NCI-H2107 treated with DMSO at 0.1 percent for 48 hours (cell line): ENCODE results near the gene TRDMT1.
"Not testable (repeated sequence)": the region's sequence is repeated elsewhere in the genome, so short reads cannot be mapped to it uniquely, and the experiment has no call there.

Experiments used
- DNase-seq: peaks from one replicate; lab custom pipeline; 2025; ENCODE audit not compliant: unreplicated experiment; lab: John Stamatoyannopoulos, UW

TRDMT1 gene

GRCh38 chr10:17134737-17135260, 66.7 kb downstream of the TRDMT1 start:
- no peak for DNase-seq

- no peak for DNase-seq
Observed at GRCh38 chr10:17134282-17134681, 67.2 kb downstream of the TRDMT1 start.

DNA sequence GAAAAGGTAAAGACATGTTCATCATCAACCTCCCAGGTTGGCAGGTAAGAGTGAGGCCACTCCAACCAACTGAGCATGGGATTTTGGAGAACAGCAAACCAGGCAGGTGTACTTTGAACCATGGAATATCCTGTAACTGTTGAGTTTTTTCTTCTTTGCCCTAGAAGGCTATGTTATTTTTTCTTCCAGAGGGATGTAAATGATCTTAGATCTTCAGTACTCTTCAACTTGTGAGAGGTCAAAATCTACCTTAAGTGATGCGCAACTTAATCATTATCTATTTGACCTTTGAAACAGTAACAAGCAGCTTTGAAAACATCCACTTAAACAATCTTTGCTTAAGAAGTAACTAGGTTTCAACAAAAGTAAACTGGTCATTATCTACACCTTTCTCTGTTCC, 71.7 kb downstream of the TRDMT1 start, which contains the start of gene CUBN:
TSS of gene CUBN (minus strand) at position 71 of the 400 bp plus-strand sequence. CDS start at position 25, 46 bp downstream.
- DNase-seq = no peak

DNA sequence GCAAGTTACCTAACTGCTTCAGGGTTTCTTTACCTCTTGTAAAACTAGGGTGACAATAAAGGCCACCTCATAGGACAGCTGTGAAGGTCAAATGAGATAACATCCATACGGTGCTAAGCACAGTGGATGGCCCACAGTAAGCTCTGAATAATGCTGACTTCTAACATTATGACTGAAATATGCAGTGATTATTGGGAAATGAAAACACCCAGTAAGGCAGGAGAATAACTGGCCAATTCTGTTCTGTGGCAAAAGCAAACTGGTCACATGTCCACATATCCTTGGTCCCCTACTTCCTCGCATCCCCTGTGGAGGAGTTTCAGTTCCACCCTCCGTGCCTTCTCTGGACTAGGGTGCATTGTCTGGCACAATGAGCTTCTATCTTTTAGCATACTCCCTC, 73.2 kb downstream of the TRDMT1 start:
- DNase-seq = no peak

GRCh38 chr10:17126327-17126726, 75.1 kb downstream of the TRDMT1 start:
- DNase-seq = no peak

GRCh38 chr10:17125206-17125893, 76.1 kb downstream of the TRDMT1 start:
- no peak for DNase-seq

GRCh38 chr10:17123961-17124360, 77.5 kb downstream of the TRDMT1 start:
- DNase-seq = no peak

DNA sequence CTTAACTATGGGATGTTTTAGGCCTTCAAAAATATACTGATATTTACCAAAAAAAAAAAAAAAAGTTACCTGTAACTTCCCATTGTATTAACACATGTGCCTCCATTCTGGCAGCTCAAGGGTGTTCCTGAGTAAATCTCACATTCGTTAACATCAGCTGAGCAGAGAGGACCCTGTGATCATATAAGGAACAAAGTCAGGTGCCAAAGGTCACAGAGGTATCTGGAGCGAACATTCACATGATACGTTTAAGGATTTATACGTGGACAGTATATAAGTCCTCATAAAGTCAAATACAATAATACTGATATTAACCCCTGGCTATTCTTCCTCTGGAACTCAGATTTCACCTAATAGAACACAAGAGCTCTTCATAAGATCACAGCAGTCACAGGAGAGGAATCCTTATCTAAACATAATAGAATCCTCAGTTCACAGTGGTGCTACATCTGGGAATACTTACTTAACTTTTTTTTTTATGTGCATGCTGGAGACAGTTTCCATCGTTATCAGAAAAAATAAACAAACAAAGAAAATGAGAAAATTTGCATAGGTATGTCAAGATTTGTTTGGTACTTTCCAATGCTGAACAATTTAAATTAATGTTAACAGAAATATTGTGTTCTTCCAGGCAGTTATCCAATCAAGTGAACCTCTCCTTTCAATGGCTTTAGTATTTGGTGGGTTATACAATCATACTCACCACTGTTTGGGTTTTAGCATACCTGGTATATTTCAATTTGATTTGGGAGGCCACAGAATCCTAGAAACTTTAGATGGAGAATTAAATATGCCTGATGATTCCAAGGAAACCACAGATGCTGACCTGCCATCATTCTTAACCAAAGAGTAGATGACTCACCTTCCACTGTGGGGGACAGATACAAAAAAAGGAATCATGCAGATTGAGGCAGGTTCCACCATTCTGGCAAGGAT, 78.5 kb downstream of the TRDMT1 start:
- no peak for DNase-seq

- no peak for DNase-seq
Observed at GRCh38 chr10:17122052-17122451, 79.4 kb downstream of the TRDMT1 start.

- DNase-seq = no peak
Observed at GRCh38 chr10:17120694-17121093, 80.8 kb downstream of the TRDMT1 start.

GRCh38 chr10:17119845-17120244, 81.6 kb downstream of the TRDMT1 start:
- no peak for DNase-seq

- no peak for DNase-seq
Observed at GRCh38 chr10:17116193-17116592, 85.3 kb downstream of the TRDMT1 start.

- DNase-seq = no peak
Observed at GRCh38 chr10:17115683-17116082, 85.8 kb downstream of the TRDMT1 start.

- not testable (repeated sequence) for DNase-seq
Observed at GRCh38 chr10:17114878-17115444, 86.5 kb downstream of the TRDMT1 start.

- no peak for DNase-seq
Observed at GRCh38 chr10:17113889-17114540, 87.5 kb downstream of the TRDMT1 start.

DNA sequence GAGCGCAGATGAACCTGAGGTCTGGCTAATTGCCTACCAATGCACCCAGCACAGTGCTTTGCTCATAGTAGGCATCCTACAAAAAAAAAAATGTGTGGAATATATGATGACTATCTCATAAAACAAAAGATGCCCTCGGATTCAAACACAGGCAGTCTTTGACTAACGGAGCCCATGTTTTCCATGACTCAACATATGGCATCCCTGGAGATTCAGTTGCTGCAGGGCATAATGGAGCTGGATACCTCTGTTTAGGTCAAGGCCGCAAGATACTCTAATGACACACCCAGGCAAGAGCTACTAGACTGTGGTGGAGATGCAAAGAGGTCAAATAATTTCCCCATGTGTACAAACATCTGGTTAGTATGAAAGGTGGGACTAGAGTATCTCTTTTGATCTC, 88.1 kb downstream of the TRDMT1 start:
- no peak for DNase-seq

DNA sequence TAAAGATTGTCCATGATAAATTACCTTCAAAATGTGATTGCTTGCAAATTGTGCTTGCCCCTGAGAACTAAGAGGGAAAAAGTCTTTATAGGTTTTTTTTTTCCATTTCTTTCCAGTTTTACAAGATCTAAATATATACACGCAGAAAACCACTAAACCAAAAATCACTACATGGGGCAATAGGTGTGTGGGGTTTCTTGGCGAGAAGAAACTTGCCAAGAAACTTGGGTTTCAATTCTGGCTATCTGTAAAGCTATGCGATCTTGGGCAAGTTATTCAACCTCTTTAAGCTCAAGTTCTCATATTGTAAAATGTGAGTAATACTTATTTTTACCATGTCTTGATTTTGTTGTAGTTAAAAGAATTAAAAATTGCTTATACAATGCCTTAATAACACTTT, 88.9 kb downstream of the TRDMT1 start:
- DNase-seq = no peak

DNA sequence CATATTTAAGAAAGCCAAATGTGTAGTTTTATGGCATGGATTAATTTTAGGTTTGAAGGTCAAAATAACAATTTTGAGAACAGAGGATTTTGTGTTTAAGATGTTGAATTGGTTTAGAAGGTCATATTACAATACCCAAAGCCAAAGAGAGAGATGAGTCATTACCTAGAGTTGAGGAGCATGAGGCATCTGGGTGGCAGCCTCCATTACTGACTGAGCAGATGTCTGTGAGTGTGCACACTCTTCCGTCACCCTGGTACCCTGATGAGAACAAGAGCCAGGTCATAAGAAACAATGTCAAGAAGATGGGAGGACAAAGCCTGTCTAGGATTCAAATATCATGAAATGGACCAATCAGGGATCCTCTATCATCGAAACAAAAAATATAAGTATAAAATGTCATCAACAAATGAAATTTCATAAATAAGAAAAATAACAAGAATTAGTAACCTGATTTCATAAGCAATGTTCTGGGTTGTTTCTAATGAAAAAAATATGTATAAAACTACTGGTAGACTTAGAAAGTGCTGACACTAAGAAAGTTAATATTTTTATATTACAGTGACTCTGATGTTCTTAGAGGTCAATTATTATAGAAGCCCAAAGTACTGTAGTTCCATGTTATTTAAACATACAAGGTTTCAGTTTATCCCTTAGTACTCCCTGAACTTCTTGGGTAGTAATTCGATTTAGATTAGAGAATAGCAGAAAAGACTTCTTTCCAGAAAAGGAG, 91.8 kb downstream of the TRDMT1 start:
- no peak for DNase-seq

GRCh38 chr10:17109046-17109445, 92.4 kb downstream of the TRDMT1 start:
- DNase-seq = no peak

GRCh38 chr10:17106991-17107390, 94.5 kb downstream of the TRDMT1 start:
- DNase-seq = no peak
